NCI-H1105 treated with DMSO at 0.1 percent for 48 hours (cell line): ENCODE results near the gene GNAZ.

Experiments
- DNase-seq: peaks from one replicate; lab custom pipeline; 2025; lab: John Stamatoyannopoulos, UW

Gene GNAZ

GRCh38 chr22:23155143-23155542 is 84.8 kb downstream of the GNAZ start:
- DNase-seq: no peak

DNA sequence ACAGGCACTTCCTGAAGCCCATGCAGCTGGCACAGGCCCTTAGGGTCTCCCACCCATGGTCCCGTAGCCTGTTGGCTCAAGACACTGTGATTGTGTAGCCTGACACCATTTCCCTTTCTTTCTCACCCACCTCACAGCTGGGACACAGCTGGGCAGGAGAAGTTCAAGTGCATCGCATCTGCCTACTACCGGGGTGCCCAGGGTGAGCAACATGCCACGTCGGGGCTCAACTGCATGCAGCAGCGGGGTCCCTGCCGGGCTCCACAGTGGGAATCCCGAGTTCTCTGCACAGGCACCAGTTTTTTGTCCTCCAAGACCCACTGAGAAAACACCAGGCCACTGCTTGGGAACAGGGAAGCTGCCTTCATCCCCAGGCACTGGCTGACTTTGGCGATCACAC is 85.5 kb downstream of the GNAZ start:
- DNase-seq: no peak

GRCh38 chr22:23156286-23156685 is 86.0 kb downstream of the GNAZ start:
- no peak for DNase-seq

GRCh38 chr22:23157560-23158515 is 87.5 kb downstream of the GNAZ start:
- DNase-seq: no peak

DNA sequence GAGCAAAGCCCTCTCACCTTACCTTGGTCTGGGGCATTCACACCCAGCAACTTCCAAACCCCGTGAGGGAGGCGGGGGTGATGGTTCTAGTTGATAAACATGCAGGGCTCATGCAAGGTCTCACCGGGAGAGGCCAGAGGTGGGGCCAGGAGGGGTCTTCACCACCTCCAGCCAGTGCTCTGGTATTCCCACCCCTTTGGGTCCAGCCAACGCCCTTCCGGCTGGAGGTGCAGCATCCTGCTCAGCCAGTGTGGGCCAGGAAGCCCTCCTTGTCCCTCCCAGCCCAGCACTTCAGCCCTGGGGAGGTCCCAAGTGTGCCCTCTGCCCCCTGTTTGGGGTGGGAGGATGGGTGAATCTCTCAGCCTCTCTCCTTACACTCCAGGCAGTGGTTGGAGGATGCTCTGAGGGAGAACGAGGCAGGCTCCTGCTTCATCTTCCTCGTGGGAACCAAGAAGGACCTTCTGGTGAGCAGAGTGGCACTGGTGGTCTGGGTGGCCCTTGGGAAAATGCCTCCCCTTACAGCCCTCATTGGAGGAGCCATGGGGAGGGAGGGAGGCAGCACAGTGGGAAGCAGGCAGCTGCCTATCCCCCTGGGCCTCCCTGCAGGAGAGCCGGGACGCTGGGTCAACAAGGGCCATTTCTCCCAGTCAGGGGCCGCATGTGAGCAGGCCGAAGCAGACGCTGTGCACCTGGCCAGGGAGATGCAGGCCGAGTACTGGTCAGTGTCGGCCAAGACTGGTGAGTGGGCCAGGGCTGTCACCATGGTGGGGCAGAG is 88.4 kb downstream of the GNAZ start:
- DNase-seq: no peak

GRCh38 chr22:23159291-23159630 is 88.9 kb downstream of the GNAZ start:
- no peak for DNase-seq

DNA sequence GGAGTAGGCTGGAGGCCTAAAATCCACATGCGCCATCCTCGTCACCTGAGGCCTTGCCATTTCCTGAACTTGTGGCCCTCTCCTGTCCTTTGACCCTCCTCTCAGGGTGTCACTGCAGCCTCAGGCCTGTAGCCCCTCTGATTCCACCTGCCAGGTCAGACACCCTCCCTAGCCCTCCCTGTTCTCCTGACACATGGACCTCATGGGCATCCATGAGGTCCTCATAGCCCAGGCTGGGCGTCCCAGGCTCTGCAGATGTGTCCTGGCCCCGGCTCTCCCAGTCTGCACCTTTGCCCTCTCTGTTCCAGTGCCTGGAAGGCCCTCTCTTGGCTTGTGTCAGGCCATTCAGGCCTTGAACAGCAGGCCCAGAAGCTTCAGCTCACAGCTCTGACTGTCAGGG is 90.7 kb downstream of the GNAZ start:
- no peak for DNase-seq

DNA sequence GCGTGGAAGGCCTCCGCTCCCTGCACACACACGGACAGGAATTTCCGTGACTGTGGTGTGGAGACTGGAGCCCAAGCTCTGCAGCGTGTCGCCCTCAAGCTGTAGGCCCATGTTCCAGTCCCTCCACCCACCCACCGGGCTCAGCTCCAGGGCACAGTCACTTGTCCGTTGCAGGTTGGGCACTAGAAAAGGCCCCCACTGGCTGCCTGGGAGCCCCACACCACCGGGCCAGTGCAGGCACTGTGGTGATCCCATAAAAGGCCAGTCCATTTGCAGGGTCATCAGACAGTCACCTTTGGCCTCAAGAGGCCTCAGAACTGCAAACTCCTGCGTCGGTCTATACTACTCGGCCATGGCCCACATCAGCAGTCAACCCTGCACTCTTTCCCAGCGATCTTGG is 91.3 kb downstream of the GNAZ start:
- no peak for DNase-seq

DNA sequence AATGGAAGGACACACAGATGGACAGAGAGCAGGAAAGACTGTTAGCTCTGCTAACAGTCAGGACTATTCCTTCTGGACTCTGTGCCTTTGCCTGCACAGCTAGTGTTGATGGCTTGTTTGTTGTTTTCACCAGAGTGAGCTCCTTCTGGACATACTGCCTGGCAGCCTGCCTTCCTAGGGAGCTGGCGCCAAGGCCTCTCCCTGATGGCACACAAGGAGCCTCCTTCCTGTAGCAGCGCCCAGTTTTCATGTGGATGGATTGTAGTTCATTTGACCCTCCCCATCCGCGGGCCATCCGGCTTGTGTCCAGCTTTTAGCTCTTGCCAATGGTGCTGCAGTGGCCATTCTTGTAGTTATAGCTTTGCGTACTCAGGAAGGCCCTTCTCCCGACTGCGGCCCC is 93.3 kb downstream of the GNAZ start:
- no peak for DNase-seq

DNA sequence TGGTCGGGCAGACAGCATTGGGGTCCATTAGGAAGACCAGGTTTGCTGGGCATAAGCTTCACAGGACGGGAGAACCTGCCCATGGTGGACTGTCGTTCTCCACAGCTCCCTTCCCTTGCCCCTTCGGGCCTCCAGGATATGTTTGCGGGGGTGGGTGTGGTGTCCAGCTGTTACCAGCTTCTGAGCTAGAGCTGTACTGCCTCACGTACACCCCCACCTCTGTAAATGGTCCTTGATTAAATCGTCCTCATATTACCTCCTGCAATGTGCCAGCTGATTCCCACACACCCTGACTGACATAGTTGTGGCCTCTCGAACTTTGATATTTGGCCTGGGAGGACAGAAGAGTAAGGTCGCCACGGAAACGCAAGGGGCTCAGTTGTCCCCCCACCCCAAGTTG is 93.8 kb downstream of the GNAZ start:
- no peak for DNase-seq

GRCh38 chr22:23166042-23166831 is 95.9 kb downstream of the GNAZ start:
- DNase-seq: no peak

- DNase-seq: no peak
Observed at GRCh38 chr22:23166841-23167616, 96.7 kb downstream of the GNAZ start.

DNA sequence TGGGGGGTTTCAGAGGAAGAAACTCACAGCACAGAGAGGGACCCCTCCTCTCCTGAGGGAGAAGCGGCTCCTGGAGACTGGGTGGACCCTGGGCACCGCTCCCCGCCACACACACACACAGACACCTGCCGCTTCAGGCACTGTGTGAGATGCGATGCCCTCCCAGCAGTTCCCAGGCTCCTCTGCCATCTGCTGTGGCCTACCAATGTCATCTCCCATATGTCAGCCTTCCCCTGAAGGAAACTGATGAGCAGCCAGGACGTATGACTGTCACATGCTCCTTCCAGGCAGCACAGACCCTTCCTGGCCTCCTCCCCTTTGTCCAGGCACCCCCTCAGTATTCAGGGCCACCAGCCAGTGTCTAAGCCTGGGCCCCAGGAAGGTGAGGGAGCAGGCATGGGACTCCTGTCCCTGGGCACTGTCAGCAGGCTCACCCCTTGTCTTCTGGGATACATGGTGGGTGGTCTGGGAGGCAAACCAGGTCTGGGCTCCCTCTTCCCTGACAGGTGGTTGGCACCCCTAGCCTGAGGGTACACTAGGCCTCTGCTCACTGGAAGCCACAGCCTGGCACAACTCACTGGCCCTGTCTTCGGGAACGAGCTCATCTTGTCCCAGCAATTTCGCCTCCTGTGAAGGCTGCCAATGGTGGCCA is 98.2 kb downstream of the GNAZ start:
- no peak for DNase-seq

DNA sequence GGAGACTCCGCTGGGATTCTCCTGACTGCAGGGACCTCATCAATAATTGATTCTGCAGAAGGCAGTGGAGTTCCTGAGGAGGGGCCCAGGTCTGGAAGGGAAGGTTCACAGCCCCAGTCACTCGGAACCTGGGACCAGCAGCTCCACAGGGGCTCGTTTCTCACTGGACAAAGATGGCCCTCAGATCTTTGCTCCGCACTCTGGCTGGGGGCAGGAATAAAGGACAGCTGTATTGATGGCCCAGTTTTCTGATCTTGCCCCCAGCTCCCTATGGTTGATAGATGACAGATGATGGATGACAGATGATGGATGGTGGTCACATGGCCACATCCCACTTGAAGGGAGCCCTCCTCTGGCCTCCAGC is 98.7 kb downstream of the GNAZ start:
- no peak for DNase-seq
